ENCODE results near the gene CPEB4. TPM values are rescaled to one million over a fixed set of nuclear protein-coding genes. Genes with fewer than 3 reads are reported as not detected.

The CPEB4 gene
- total and polyA plus RNA-seq, 9 of the 15 experiments (the other 6 are each of a cell fraction or from before 2014, with no cell fraction given) = 7.4 to 21.3 (median 12.4) TPM

GRCh38 chr5:173885475-173886010 is 2.6 kb upstream of the CPEB4 start (continued):
- no peak for TF ChIP-seq FOXP4 (CRISPR knock-in tag; IDR thresholded peaks at IDR 0.05; ENCODE audit: borderline replicate concordance)
- TF ChIP-seq GATAD2B (IDR thresholded peaks at IDR 0.05; ENCODE audit: borderline replicate concordance) = peak; percentile 48
- no peak for TF ChIP-seq TBP (optimal IDR thresholded peaks at IDR 0.05; ENCODE audit: low read depth, low read length)
- TF ChIP-seq POLR2A (conservative IDR thresholded peaks at IDR 0.05) = no peak
- no peak for TF ChIP-seq KDM2B (CRISPR knock-in tag; IDR thresholded peaks at IDR 0.05)
- TF ChIP-seq ZNF197 (CRISPR knock-in tag; IDR thresholded peaks at IDR 0.05; ENCODE audit: low read depth) = no peak; the same call in 1 of the 2 replicates
- no peak for TF ChIP-seq RBM22 (IDR thresholded peaks at IDR 0.05; ENCODE audit: low read depth, low read length, poor library complexity, severe bottlenecking)
- TF ChIP-seq CBX5 (IDR thresholded peaks at IDR 0.05; ENCODE audit: borderline replicate concordance, low read depth) = no peak
- TF ChIP-seq, protein P1, sequence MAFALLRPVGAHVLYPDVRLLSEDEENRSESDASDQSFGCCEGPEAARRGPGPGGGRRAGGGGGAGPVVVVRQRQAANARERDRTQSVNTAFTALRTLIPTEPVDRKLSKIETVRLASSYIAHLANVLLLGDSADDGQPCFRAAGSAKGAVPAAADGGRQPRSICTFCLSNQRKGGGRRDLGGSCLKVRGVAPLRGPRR (CRISPR knock-in tag; IDR thresholded peaks at IDR 0.05) = no peak
- peak in 2 of 3 experiments; percentile 40 to 65; a peak in 3 of 6 replicates for TF ChIP-seq CTCF (IDR thresholded peaks at IDR 0.05 in 2 of 3, conservative IDR thresholded peaks at IDR 0.05 in 1 of 3; ENCODE audit: insufficient read depth in 2 of 3, low read depth in 1 of 3, low read length in 3 of 3)
- TF ChIP-seq HCFC1 (IDR thresholded peaks at IDR 0.05; ENCODE audit: low read depth, low read length) = no peak
- TF ChIP-seq POLR3A (IDR thresholded peaks at IDR 0.05; ENCODE audit: borderline replicate concordance, extremely low read depth, insufficient read depth, insufficient read length) = no peak
- TF ChIP-seq TAL1 (IDR thresholded peaks at IDR 0.05) = peak; percentile 53
- TF ChIP-seq SMAD3 (CRISPR knock-in tag; conservative IDR thresholded peaks at IDR 0.05) = no peak
- no peak for TF ChIP-seq SIRT6 (IDR thresholded peaks at IDR 0.05; ENCODE audit: low read depth, low read length)
- 0 out of 2 replicates have a peak, but pooled peaks have one; percentile 41 for TF ChIP-seq RNF2 (IDR thresholded peaks at IDR 0.05)
- TF ChIP-seq SMARCC2 (IDR thresholded peaks at IDR 0.05; ENCODE audit: low read depth) = no peak
- peak; percentile 82 for TF ChIP-seq CBFA2T3 (IDR thresholded peaks at IDR 0.05)
- no peak for TF ChIP-seq POLR2H (tag; IDR thresholded peaks at IDR 0.05; ENCODE audit: low read depth)
- no peak for TF ChIP-seq MECOM (CRISPR knock-in tag; IDR thresholded peaks at IDR 0.05)
- TF ChIP-seq HES1 (IDR thresholded peaks at IDR 0.05; ENCODE audit: low read depth) = no peak
- no peak for TF ChIP-seq BRF1 (IDR thresholded peaks at IDR 0.05; ENCODE audit: borderline replicate concordance, extremely low read depth, insufficient read length)
- peak; percentile 54 for TF ChIP-seq EP300 (IDR thresholded peaks at IDR 0.05; ENCODE audit: low read length)
- TF ChIP-seq JUNB (CRISPR knock-in tag; conservative IDR thresholded peaks at IDR 0.05) = no peak
- TF ChIP-seq FOXK2 (conservative IDR thresholded peaks at IDR 0.05 in 1 of 2, IDR thresholded peaks at IDR 0.05 in 1 of 2; ENCODE audit: low read depth in 2 of 2) = no peak
